Measurements from ENCODE around the gene HAVCR2.

- no peak for TF ChIP-seq CTCF (IDR thresholded peaks at IDR 0.05; ENCODE audit: low read depth, low read length, poor library complexity, severe bottlenecking)
- no peak for TF ChIP-seq EZH2phosphoT487 (IDR thresholded peaks at IDR 0.05; ENCODE audit: borderline replicate concordance, low read length)
Observed at GRCh38 chr5:157038568-157039187, 70.2 kb downstream of the HAVCR2 start.

Measured in DOHH2 (cell line).